ENCODE measurements around the gene ADAMTS6.
A peak's percentile ranks its signal among the peaks of the same experiment; 100 is the strongest.

ADAMTS6 gene

DNA sequence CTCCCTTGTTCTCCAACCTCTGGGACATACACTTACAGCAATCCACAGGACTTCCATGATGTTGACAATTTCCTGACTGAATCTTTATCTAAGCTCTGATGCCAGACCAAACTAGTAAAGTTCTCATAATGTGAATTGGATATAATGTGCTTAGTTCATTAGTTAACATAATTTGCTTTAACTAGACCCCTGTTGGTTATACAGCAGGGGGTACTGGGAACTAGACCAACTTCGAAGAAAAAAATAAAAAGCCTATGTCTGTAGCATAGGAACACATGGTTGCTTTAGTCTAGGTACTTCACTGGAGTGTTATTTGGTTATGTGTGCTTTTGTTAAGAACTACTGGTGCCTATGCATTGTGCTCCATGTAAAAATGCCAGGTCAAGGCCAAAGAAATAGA lies 173.8 kb downstream of the ADAMTS6 start:
- TF ChIP-seq TCF12 (IDR thresholded peaks at IDR 0.05; ENCODE audit: low read depth) (no peak), FOXM1 (IDR thresholded peaks at IDR 0.05; ENCODE audit: borderline replicate concordance, low read depth) (no peak)

DNA sequence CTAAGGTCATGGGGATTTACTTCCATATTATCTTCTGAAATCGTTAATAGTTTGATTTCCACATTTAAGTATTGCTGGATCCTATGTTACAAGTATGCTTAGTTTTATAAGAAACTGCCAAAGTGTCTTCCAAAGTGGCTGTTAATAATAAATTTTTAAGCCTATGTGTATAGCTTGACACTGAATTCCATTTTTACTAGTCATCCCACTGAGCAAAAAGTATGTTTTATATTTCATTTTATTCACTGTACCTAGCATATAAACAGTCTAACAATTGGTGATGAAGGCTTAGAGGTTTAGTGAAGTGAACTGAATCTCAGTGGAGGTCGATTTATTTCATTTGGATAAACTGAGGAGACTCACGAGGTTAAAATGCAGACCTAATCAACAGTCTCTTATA lies 174.6 kb downstream of the ADAMTS6 start:
- TF ChIP-seq NFIC (IDR thresholded peaks at IDR 0.05), result no peak
- no peak for TF ChIP-seq TEAD4 (IDR thresholded peaks at IDR 0.05)
- TF ChIP-seq TAF1 (IDR thresholded peaks at IDR 0.05; ENCODE audit: low read depth), result no peak
- TF ChIP-seq EGR1 (IDR thresholded peaks at IDR 0.05), result no peak
- TF ChIP-seq TCF12 (IDR thresholded peaks at IDR 0.05; ENCODE audit: low read depth), result no peak
- no peak for TF ChIP-seq CEBPB (IDR thresholded peaks at IDR 0.05)
- TF ChIP-seq CREB1 (IDR thresholded peaks at IDR 0.05; ENCODE audit: low read depth), result no peak
- no peak for TF ChIP-seq ZBTB7A (IDR thresholded peaks at IDR 0.05; ENCODE audit: low read depth)
- TF ChIP-seq, protein P1, sequence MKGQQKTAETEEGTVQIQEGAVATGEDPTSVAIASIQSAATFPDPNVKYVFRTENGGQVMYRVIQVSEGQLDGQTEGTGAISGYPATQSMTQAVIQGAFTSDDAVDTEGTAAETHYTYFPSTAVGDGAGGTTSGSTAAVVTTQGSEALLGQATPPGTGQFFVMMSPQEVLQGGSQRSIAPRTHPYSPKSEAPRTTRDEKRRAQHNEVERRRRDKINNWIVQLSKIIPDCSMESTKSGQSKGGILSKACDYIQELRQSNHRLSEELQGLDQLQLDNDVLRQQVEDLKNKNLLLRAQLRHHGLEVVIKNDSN (IDR thresholded peaks at IDR 0.05), result no peak
- no peak for TF ChIP-seq REST (IDR thresholded peaks at IDR 0.05; ENCODE audit: low read depth)
- no peak for TF ChIP-seq MAX (IDR thresholded peaks at IDR 0.05)
- TF ChIP-seq YY1 (IDR thresholded peaks at IDR 0.05; ENCODE audit: low read depth), result no peak
- no peak for TF ChIP-seq RAD21 (IDR thresholded peaks at IDR 0.05; ENCODE audit: low read depth)
- TF ChIP-seq EP300 (IDR thresholded peaks at IDR 0.05; ENCODE audit: borderline replicate concordance), result no peak
- no peak for TF ChIP-seq FOXM1 (IDR thresholded peaks at IDR 0.05; ENCODE audit: borderline replicate concordance, low read depth)

- TF ChIP-seq TAF1 (IDR thresholded peaks at IDR 0.05; ENCODE audit: low read depth) (no peak), CREB1 (IDR thresholded peaks at IDR 0.05; ENCODE audit: low read depth) (no peak), TCF12 (IDR thresholded peaks at IDR 0.05; ENCODE audit: low read depth) (no peak), NFIC (IDR thresholded peaks at IDR 0.05) (no peak), TEAD4 (IDR thresholded peaks at IDR 0.05) (no peak), YY1 (IDR thresholded peaks at IDR 0.05; ENCODE audit: low read depth) (no peak), FOXM1 (IDR thresholded peaks at IDR 0.05; ENCODE audit: borderline replicate concordance, low read depth) (no peak), EGR1 (IDR thresholded peaks at IDR 0.05) (no peak), MAX (IDR thresholded peaks at IDR 0.05) (no peak), RAD21 (IDR thresholded peaks at IDR 0.05; ENCODE audit: low read depth) (no peak)
- TF ChIP-seq, protein P1 (IDR thresholded peaks at IDR 0.05), result no peak
Measured at GRCh38 chr5:65305913-65306312, 175.8 kb downstream of the ADAMTS6 start.

- TF ChIP-seq TAF1 (IDR thresholded peaks at IDR 0.05; ENCODE audit: low read depth) (no peak), YY1 (IDR thresholded peaks at IDR 0.05; ENCODE audit: low read depth) (no peak)
Measured at GRCh38 chr5:65299861-65300260, 181.9 kb downstream of the ADAMTS6 start.

DNA sequence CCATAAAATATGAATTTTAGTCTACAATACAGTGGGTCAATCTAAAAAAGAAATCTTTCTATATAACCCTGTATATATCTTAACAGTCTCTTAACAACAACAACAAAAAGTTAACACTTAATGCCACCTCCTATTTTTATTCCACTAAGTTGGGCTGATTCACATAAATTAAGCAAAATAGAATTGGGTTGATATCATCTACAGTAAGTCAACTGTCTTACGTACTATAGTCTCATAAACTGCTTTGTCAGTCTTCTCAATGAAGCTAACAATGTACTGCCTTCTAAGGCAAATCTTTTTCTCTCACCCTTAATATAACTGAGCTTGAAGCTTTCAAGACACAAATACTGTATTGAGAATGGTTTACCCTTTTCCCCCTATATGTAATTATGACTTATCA lies 185.7 kb downstream of the ADAMTS6 start:
- TF ChIP-seq CEBPB (IDR thresholded peaks at IDR 0.05) (no peak), TAF1 (IDR thresholded peaks at IDR 0.05; ENCODE audit: low read depth) (no peak), FOXM1 (IDR thresholded peaks at IDR 0.05; ENCODE audit: borderline replicate concordance, low read depth) (no peak), TCF12 (IDR thresholded peaks at IDR 0.05; ENCODE audit: low read depth) (no peak), RAD21 (IDR thresholded peaks at IDR 0.05; ENCODE audit: low read depth) (no peak), ZBTB7A (IDR thresholded peaks at IDR 0.05; ENCODE audit: low read depth) (no peak), YY1 (IDR thresholded peaks at IDR 0.05; ENCODE audit: low read depth) (no peak), TEAD4 (IDR thresholded peaks at IDR 0.05) (no peak), CREB1 (IDR thresholded peaks at IDR 0.05; ENCODE audit: low read depth) (no peak), NFIC (IDR thresholded peaks at IDR 0.05) (no peak), REST (IDR thresholded peaks at IDR 0.05; ENCODE audit: low read depth) (no peak)
- TF ChIP-seq, protein P1 (IDR thresholded peaks at IDR 0.05), result no peak

DNA sequence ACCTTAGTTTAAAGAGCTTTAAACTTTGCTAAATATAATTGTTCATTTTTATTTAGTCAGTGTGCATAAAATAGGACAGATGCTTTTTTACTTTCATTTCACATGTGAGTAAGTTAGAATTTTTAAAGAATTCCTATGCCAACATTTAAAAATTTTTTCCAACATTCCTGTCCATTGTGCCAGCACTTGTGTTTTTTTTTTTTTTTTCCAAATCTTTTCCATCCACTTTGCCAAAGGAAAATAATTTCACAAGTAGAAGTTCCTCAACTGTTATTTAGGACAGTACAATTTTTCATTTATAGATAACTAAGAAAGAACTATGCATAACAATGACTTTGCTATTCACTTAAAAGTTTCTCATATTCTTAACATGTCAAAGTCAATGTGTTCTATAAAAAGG lies 189.5 kb downstream of the ADAMTS6 start:
- TF ChIP-seq EGR1 (IDR thresholded peaks at IDR 0.05), result no peak
- peak; percentile 32; the same call in 1 of the 2 replicates for TF ChIP-seq NFIC (IDR thresholded peaks at IDR 0.05)

All from Ishikawa (cell line).